AML-193 (cell line): Measurements from ENCODE around the gene BRD4.

ENCODE experiments used
- DNase-seq, 2 experiments: peaks; one replicate each; lab custom pipeline; 2025; lab: John Stamatoyannopoulos, UW

Gene BRD4

DNA sequence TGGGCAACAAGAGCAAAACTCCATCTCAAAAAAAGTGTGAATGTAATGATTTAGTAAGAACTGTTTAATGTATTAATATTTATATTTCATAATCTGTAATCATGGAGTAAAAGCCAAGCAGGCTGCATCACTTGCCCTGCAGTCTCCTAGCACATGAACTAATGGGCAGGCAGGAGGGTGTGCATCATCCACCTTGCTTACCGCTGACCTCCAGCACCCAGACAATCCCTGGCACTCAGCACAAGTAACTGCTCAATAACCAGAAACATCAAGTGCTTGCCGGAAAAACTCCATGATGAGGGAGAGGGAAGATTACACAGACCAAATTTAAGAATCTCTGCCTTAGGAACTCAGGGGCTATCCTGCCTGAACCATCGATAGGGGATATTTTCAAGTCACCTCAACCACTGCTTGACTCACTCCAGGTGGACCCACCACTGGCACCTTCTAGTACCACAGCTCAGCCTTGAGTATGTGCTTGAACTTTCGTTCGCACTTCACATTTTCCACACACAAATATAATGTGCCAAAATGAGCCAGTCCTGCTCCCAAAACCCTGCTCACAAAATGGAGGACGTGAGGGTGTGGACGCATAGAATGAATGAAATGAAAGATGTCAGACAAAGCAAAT lies 18.6 kb downstream of the BRD4 start:
- no peak for DNase-seq

DNA sequence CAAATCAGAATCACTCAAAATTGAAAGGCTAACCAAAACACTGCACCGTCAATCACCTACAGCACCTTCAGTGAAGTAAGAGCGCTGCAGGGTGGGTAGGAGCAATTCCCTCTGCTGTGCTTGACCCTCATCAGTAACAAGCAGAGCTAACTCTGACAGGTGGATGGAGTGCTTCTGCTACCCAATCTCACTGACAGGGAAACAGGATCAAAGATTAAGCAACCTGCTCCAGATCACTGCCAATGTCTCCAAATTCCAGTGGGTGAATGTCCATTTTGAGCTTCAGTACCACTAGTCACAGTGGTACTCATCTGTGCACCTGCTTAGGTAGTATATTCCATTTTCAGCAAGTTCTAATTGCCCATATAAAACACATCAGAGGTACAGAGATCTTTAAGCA lies 25.2 kb downstream of the BRD4 start:
- DNase-seq: no peak

DNA sequence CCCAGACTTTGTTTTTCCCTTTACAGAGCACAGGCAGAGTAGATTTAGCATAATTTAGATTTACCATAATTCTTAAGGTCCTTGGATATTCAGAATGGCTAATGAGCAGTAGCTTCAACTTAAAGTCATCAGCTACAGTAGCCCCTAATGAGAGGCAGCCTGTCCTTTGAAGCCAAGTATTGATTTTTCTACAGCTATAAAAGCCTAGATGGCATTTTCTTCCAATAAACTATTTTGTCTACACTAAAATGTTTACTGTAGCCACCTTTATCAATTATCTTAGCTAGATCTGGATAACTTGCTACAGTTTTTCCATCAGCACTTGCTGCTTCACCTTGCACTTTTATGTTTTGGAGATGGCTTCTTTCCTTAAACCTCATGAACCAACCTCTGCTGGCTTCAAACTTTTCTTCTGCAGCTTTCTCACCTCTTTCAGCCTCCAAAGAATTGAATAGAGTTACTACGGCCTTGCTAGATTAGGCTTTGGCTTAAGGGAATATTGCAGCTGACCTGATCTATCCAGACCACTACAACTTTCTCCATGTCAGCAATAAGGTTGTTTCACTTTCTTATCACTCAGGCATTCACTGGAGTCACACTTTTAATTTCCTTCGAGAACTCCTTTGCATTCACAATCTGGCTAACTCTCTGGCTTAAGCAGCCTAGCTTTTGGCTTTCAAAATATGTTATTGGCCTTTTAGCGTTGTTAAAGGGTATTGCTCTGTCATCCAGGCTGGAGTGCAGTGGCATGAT lies 26.6 kb downstream of the BRD4 start:
- no peak for DNase-seq

DNA sequence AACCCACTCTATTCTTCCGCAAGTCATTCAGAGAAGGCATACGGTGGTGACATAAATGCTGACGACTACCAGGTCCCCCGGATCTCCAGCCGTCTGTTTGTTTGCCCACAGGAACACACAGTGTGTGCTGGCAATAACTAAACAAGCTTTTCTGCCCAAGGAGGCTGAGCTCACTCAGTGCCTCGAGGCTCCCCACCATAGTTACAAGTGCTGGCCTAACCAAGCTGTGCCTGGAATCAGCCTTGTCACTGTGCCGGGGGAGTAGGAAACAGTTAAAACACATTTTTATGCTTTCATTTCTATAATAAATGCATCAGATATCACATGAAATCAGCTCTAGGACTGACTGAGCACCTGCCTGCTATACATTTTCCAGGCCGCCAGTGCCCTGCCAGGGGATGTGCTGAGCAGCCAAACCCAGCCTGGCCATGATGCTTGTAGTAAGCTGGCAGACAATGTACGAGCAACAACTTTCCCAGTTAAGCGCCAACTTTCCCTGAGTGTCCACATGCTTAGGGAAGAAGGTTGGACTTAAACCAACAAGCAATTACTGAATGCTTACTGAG lies 28.1 kb downstream of the BRD4 start:
- DNase-seq: no peak

DNA sequence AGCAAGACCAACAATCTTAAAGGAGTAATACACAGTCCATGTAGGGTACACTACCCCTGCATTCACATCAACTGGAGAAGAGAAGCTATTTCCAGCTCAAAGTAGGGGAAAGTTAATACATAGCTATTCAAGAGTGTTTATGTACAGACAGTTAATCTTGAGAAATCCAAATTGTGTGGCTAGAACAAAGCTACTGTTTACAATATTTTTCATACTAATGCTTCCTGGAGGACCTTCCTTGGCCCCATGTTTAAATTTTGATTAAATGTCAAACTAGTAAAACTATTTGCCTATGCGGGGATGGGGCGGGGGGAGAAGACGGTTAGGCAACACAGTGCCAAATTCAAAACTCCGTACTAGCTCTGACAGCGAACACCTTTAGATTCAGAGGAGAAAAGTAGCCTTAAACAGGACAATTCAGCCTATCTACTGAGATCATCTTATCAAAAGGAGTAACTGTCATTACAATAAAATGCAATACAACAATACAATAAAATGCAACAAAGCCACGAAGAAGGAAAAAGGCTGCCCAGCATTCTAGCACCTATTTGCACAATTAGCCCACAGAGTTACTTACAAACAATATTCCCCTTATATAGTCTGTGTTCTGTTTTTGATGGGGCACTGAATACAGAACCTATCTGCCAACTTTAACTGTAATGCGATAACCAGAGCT lies 29.1 kb downstream of the BRD4 start:
- DNase-seq: no peak

DNA sequence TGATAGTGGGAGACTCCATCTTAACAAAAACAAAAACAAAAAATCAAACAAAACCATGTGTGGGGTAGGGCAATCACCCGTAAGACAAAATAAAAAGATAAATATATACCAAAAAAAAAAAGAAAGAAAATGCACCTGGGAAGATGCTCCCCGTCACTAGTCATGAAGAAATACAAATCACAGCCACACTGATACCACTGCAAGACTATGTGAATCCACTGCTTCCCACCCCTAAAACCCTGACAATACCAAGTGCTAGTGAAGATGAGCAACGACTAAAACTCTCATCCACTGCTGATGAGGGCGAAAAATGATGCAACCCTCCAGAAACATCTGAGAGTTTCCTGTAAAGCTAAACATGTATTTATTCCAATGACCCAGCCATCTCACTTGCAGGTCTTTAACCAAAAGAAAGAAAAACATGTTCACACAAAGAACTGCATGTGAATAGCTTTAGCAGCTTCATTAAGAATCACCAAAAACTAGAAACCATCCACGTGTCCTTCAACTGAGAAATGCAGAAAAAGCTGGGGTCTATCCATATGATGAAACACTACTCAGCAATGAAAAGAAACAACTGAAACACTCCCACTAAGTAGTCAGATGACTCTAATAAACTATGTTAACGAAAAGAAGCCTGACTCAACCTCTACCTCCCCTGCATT lies 31.7 kb downstream of the BRD4 start:
- no peak for DNase-seq

DNA sequence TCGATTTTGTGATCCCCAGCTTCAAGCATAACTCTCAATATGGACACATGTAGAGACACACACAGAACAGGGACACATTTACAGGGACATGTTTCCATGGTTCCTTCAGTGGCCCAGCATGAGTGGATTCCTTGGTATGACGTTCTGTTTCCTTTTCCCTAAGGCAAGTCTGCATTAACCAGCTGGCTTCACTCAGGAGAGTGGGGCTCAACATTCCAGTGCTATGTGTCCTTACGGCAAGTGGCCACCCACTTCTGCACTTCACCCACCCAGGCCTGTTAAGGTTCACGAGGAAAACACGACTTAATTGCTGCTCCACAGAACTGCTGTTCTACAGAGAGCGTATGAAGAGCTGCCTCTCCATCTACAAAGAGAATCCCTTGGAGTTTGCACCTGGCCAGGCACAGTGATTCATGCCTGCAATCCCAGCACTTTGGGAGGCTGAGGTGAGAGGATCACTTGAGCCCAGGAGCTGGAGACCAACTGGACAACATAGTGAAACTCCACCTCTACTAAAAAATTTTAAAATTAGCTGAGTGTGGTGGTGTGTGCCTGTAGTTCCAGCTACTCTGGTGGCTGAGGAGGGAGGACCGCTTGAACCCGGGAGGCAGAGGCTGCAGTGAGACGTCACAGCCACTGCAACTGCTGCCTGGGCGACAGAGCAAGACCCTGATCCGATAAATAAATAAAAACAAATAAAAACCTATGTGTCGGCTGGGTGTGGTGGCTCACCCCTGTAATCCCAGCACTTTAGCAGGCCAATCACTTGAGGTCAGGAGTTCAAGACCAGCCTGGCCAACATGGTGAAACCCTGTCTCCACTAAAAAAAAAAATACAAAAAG lies 32.5 kb downstream of the BRD4 start:
- no peak for DNase-seq

DNA sequence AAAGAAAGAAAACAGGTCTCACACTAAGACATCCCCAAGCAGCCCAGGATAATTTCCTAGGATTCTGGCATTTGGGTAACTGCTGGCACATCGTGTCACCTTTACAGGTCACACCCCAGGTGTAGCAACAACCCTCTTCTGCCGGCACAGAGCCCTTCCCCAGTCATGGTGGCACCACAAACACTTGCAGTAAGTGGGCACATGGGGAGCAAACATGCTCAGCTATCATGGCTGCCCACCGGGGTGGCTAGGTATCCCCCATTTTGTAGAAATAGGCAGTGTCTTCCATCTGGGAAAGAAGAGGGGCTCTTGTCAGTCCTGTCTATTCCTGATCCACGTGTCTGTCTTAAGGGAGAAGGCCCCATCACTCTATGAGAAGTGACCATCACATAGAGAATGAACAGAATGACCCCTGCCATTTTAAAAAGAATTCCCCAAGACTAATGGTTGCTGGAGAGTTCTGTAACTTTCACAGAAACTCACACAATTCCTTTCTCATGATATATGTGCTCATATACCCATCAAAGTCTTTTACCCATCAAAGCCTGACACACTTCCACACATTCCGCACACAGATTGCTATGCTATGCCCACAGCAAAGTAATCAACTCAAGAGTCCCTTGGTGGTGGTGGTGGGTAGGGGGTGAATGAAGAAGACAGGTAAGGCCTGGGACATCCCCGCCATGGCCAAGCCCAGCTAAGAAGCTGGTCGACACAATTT lies 33.3 kb downstream of the BRD4 start:
- DNase-seq: no peak

DNA sequence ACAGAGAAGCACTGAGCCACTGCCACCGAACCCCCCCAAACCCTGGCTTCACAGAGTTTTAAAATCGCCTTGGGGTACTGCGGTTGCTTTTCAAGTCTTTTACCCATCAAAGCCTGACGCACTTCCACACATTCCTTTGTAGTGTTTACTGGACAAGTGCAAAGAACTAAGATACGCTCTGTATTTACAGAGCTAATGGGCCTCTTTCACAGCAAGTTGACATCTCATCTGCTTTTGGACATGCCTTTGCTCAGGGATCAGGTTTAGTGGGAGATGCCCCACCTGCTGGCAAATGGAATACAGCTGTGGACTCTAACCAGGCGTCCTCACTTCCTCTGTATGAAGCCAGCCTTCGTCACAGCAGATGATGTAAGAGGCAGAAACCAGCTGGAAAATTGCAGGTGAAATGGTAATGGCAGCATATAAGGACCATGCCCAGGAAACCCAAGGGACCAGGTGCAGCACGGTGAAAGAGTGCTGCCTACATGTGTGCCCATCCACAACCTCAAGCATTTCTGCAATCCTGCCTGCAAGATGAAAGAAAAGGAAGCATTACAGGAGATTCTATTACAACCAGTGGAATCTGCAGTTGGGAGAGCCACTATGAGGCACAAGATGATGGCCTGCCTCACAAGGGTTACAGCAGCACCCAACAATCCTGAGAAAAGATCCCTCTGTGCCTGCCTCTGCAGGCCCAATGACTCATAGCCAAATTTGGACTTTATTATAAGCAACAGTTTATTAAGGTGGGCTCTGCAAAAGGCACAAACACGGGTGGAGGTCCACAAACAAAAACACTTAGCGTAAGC lies 34.7 kb downstream of the BRD4 start:
- DNase-seq: no peak

DNA sequence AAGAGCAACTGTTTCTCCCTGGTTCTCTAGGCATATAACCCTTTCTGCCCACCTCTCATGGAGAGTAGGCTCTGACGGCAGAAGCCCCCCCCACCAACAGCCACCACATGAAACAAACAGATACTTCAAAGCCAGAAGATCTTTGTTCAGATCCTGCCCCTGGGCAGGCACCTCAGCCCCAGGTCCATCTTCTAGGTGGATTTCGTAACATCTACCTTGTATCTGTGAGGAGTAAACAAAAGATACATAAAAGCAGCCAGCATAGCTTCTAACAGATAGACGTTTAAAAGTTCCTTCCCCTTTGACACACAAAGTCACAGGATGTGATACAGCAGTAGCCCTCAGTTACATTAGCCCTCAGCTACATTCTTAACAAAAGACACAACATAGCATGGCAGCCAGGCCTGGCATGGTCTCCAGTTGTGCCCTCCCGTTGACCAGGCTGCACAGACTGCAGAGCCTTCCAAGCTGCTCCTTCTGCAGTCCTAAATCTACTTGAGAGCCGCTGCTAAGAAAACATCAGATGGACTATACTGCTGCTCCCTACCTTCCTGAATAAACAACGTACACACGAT lies 35.4 kb downstream of the BRD4 start:
- no peak for DNase-seq

DNA sequence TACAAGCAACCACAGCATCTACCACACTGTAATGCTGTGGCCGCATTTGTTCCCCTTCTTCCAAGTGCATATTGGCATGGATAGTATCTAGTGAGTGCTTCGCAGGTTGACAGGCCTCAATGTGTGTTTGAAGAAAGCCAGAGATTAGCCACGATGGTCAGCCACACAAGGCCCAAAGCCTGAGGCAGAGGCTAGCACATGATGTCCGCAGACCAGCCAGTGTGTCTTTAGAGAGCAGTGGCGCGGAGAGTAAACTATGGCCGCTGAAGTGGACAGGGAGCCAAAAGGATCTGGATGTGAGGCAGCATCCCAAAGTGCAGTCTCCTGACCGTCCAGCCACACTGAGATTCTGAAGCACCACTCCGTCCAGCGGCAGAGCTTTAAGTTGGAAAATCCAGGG lies 36.0 kb downstream of the BRD4 start:
- no peak for DNase-seq

DNA sequence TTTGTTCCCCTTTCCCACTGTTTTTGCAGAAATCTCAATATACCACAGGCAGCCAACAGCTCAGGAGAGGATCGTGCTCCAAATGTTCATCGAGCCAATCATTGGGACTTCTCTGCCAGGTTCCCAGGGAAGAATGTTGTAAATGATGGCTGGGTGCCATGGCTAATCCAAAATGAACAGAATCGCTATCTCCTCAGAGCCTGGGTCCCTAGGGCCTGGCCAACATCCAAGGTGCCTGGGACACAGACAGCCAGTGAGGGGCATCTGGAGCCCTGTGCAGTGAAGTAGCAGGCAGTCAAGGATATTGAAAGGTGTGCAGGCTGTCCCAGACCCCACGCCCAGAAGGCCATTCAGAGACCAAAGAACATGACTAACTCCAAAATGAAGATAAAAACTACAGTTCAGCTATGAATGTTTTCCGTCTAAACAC lies 37.8 kb downstream of the BRD4 start:
- no peak for DNase-seq

DNA sequence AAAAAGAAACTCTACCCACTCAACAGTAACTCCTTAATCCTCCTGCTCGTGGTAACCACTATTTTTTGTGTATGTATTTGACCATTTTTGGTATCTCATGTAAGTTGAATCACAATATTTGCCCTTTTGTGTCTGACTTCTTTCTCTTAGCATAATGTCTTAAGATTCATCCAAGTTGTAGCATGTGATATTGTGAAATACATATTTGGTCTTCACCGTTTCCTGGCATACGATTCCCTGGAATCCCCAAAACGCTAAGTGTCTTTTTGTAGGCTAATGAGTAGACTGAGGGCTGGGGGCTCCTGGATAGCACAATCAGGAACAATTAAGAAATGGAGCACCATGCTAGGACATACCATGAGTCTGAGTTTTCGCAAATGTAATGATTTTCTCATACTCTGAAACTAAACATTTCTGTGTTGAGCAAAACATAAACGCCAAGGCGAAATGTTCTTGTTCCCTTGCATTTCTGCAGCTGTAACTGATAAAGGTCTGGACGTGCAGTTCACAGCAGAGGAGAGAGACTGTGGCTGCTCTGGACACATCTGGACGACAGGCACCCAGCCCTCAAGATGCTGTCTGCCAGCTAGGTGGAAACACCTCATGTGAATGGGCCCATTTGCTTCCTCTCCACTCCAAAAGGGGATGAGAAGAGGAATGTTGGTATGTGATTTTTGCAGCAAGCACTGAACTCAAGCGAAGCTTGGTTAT lies 38.4 kb downstream of the BRD4 start:
- no peak for DNase-seq

DNA sequence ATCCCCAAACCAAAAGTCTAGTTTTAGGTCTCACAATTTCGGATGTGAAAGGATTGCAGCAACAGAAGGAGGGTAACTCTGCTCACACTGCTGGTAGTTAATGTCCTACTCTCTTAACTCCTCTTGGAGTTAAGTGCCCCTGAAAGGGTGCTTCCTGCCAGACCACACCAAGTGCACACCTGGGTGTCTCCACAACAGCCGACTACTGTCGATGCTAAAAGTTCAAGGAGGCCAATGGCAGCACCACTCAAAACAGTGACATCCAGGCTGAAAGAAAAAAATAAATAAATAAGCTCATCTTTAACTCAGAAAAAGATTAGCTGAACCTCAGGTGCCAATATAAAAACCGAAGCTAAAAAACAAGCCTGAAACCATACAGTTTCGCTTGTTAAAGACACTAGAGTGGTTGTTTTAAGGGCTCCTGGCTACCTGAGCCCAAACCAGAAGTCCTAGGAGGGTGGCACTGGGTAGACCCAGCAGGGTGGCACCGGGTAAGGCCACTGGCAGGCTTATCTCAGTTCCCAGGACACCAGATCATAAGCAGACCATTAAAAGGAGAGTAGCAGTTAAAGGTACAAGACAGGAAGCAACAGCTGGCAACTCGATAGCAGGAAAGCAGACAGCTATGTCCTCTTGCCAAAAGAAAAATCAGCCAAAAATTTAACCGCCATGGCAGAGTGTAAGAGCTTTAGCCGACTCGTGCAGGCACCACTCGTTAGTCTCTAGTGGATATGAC lies 39.3 kb downstream of the BRD4 start:
- DNase-seq: no peak

DNA sequence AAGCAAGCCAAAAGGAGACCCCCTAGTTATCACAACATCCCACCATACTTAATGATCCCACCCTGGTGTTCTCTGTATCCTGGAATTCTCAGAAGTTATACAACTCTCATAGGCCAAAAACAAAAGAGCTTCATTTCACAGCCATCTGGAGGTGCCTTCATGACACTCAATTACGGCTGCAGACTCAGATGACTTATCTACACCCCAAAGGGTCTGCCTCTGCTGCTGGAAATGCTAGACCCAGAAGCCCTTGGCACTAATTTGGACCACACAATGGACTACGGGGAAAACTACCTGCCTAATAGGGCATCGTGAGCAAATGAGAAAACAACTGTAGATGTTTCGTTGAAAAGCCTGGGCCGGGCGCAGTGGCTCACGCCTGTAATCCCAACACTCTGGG lies 40.2 kb downstream of the BRD4 start:
- no peak for DNase-seq

DNA sequence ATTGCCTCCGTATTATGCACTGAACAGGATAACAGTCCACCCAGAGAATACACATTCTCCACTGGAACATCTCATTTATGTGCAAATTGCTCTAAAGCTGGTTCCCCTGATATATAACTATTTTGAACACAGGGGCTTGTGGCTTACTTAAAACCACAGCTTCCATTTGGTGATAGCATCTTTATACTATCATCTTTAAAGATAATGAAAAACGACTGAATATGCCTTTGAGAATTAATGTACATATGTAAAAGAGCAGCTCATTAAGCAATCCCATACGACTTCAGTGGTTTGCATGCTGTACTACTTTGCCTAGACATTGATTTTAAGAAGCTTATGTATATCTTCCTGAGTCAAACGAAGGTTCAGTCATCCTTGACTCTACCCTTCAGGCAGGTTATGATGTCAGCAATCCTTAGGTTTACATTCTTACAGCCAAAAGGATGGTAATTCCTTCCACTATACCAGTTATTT lies 40.8 kb downstream of the BRD4 start:
- no peak for DNase-seq

DNA sequence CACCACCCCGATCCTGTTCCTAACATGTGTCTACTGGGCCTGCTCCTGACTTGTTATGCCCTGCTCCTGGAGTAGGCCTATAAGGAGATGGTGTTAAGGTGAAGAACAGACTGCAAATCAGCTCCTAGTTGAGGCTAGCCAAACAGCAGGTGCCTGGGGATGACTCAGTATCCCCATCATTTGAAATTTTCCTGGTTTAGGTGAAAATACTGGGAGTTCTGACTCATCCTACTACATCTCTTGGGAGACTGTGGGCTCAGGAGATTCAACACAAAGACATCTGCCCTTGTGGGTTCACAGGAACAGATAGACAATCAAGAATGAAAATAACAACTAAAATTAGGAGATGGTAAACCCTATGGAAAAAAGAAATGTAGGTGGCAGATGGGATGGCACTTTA lies 41.2 kb downstream of the BRD4 start:
- DNase-seq: no peak

DNA sequence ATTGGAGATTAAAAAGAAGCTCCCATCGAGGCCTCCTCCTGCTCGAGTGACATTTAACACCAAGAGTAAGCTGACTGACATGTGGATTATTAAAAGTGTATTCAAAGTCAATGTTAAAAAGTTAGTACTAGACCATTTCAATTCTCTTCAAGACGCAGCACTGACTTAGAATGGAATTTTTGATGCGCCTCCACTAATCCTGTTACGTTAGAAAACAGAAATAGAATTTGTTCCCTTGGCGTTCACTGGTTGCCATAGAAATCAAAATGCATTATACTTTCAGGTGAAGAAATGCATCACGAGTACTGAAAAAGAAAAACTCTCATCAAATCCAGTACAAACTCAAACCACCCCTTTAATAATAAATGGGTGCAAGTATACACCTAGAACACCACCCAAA lies 42.2 kb downstream of the BRD4 start:
- no peak for DNase-seq
